Measurements from ENCODE around the gene RANBP3. TPM values are rescaled to one million over a fixed set of nuclear protein-coding genes. Genes with fewer than 3 reads are reported as not detected.

The RANBP3 gene
- total and polyA plus RNA-seq, 2 experiments from 2014 or later: 40.2 to 98.3 TPM

DNA sequence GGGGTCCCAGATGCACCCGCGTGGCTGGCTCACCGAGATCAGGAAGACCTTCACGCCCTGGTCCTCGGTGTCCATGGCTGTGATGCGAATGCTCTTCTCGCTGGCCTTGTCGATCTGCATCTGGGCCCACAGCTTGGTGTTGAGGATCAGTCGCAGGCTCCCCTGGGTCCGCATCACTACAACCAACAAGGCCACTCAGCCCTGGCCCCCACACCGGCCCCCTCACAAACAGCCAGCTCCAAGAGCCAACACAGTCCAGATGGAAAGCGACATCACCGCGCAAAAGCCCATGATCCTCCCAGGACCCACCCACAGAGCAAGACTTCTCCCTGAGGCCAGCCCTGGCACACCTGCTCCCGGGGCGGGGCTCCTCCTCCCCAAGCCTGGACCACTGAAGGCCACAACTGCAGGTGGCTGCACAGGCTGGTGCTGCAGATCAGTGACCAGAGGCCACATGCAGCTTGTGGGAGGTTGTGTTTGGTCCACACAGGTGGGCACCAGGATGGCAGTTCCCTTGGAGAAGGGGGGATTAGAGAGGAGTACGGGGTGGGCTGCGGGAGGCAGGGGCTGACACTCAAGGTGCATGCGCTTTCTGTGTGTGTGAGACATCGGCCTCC is 59.4 kb downstream of the RANBP3 start:
- H3K36me3 Mint-ChIP-seq (ENCODE audit: low read depth): peaks cover 41% of the 10 kb centered on the region
- Histone ChIP-seq H3K79me2 (replicated peaks; ENCODE audit: insufficient read depth) (no peaks in the 10 kb centered on the region), H3K36me3 (ENCODE audit: insufficient read depth) (peaks cover 4% of the 10 kb centered on the region; the same call in 1 of the 2 replicates), H3K27me3 (ENCODE audit: insufficient read depth) (no peaks in the 10 kb centered on the region), H2AFZ (no peak overlapping the region), H3K4me2 (no peak overlapping the region), H3K4me1 (ENCODE audit: insufficient read depth) (no peaks in the 10 kb centered on the region), H4K20me1 (replicated peaks; ENCODE audit: insufficient read depth) (no peaks in the 10 kb centered on the region; the same call in 1 of the 2 replicates), H3K9me2 (ENCODE audit: insufficient read depth) (no peaks in the 10 kb centered on the region), H3K4me3 (no peak overlapping the region), H3K27ac (ENCODE audit: low read depth) (no peak overlapping the region), H3F3A (replicated peaks; ENCODE audit: low read depth) (no peaks in the 10 kb centered on the region)
- TF ChIP-seq EZH2phosphoT487 (IDR thresholded peaks at IDR 0.05; ENCODE audit: unreplicated experiment) (no peak), NANOG (IDR thresholded peaks at IDR 0.05; ENCODE audit: borderline replicate concordance) (no peak), REST (IDR thresholded peaks at IDR 0.05; ENCODE audit: unreplicated experiment) (no peak), STAT1 (IDR thresholded peaks at IDR 0.05; ENCODE audit: unreplicated experiment) (no peak), CTCF (conservative IDR thresholded peaks at IDR 0.05; ENCODE audit: low read depth in 2 of 2) (no peak), CREB1 (CRISPR knock-in tag; IDR thresholded peaks at IDR 0.05; ENCODE audit: low read depth) (no peak), EZH2 (IDR thresholded peaks at IDR 0.05; ENCODE audit: low read depth, unreplicated experiment) (no peak), POLR2AphosphoS5 (IDR thresholded peaks at IDR 0.05; ENCODE audit: low read depth) (no peak), ZNF114 (CRISPR knock-in tag; IDR thresholded peaks at IDR 0.05) (no peak), JUNB (IDR thresholded peaks at IDR 0.05; ENCODE audit: unreplicated experiment) (no peak), ZNF462 (CRISPR knock-in tag; IDR thresholded peaks at IDR 0.05) (no peak), ZNF331 (CRISPR knock-in tag; IDR thresholded peaks at IDR 0.05; ENCODE audit: low read depth) (no peak)
- TF ChIP-seq, protein P1, sequence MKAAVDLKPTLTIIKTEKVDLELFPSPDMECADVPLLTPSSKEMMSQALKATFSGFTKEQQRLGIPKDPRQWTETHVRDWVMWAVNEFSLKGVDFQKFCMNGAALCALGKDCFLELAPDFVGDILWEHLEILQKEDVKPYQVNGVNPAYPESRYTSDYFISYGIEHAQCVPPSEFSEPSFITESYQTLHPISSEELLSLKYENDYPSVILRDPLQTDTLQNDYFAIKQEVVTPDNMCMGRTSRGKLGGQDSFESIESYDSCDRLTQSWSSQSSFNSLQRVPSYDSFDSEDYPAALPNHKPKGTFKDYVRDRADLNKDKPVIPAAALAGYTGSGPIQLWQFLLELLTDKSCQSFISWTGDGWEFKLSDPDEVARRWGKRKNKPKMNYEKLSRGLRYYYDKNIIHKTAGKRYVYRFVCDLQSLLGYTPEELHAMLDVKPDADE (IDR thresholded peaks at IDR 0.05): no peak
- no peak overlapping the region for H3K4me3 Mint-ChIP-seq
- DNase-seq (ENCODE audit: low spot score): no peak
- no peaks in the 10 kb centered on the region for H3K9me3 Mint-ChIP-seq
- H3K27me3 Mint-ChIP-seq (ENCODE audit: insufficient read depth, low read depth, poor library complexity): peaks cover 4% of the 10 kb centered on the region
- no peaks in the 10 kb centered on the region for H3K4me1 Mint-ChIP-seq
- H3K27ac Mint-ChIP-seq: no peak overlapping the region
- ATAC-seq: no peak
